Dedifferentiated amniotic fluid mesenchymal stem cell (primary cell): ENCODE measurements around the gene LCN6.
A peak's percentile ranks its signal among the peaks of the same experiment; 100 is the strongest.

Source experiments
- DNase-seq: peaks from one replicate; pipeline ENCODE4 v3.0.0-alpha.2; 2016; ENCODE audit errors: extremely low spot score

The LCN6 gene

GRCh38 chr9:136725612-136726011, 22.7 kb downstream of the LCN6 start:
- peak; percentile 28 for DNase-seq

DNA sequence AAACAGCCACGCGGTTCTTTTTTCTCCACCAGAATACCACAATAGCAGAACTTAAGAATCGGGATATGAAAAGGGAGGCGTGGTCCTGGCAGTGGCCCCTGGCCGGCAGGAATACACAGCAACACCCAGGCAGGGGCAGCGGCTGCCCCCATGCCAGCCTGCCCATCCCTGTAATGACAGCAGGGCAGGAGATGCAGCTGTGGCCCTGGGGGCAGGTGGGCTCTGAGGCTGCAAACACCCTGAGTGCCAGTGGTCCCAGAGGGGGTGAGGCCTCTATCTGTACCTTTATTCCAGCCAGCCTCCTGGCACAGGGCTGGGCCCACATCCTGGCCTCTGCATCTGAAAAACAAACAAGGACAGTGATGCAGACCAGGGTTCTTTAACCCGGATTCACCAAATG, 23.6 kb downstream of the LCN6 start:
- no peak for DNase-seq

- DNase-seq: no peak
These were observed 24.3 kb downstream of the LCN6 start for GRCh38 chr9:136723989-136724388.

DNA sequence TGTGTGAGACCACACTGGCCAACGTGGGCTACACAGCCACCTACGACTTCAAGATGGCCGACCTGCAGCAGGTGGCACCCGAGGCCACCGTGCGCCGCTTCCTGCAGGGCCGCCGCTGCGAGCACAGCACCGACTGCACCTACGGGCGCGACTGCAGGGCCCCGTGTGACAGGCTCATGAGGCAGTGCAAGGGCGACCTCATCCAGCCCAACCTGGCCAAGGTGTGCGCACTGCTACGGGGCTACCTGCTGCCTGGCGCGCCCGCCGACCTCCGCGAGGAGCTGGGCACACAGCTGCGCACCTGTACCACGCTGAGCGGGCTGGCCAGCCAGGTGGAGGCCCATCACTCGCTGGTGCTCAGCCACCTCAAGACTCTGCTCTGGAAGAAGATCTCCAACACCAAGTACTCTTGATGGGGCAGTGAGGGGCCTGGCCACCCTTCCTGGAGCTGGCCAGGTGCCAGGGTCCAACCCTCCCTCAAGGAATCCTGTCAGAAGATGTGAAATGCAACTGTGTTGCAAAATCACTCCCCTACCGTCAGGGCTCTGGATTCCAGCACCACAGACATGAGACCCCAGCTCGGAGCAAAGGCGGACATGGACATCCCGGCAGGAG, 24.9 kb downstream of the LCN6 start:
- DNase-seq: no peak

GRCh38 chr9:136722969-136723356, 25.4 kb downstream of the LCN6 start:
- no peak for DNase-seq

DNA sequence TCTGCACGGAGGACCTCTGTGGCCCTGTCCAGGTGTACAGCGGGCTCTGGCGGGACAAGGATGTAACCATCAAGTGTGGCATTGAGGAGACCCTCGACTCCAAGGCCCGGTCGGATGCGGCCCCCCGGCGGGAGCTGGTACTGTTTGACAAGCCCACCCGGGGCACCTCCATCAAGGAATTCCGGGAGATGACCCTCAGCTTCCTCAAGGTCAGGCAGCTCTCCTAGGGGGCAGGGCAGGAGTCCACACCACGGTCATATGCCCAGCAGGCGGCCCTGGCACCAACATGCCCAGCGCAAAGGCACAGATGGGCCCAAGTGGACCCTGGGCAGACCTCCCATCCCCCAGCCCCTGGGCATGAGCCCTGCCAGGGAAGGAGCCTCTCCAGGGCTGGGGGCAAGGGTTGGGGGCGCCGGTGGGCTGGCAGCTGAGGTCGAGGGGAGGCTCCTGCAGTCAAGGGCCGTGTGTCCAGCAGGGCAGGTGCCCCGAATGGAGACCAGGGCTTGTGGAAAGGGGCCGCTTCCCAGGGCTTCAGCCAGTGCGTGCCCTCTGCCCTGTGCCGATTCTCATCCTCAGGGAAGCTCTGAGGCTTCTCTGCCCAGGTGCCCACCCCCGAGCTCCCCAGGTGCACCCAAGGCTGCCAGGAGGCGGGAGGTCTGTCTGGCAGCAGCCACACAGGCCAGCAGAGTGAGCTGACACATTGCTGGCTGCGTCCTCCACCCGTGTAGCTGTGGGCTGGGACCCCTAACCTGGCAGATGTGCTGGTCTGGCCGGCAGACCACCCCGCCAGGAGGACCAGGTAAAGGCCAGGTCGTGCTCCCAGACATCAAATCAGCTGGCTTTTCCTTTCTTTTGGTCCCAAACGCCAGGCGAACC, 26.0 kb downstream of the LCN6 start:
- no peak for DNase-seq

- no peak for DNase-seq
These were observed 26.8 kb downstream of the LCN6 start for GRCh38 chr9:136721339-136722092.

GRCh38 chr9:136720898-136721338, 27.4 kb downstream of the LCN6 start:
- no peak for DNase-seq

GRCh38 chr9:136720251-136720897, 28.0 kb downstream of the LCN6 start:
- DNase-seq: no peak

DNA sequence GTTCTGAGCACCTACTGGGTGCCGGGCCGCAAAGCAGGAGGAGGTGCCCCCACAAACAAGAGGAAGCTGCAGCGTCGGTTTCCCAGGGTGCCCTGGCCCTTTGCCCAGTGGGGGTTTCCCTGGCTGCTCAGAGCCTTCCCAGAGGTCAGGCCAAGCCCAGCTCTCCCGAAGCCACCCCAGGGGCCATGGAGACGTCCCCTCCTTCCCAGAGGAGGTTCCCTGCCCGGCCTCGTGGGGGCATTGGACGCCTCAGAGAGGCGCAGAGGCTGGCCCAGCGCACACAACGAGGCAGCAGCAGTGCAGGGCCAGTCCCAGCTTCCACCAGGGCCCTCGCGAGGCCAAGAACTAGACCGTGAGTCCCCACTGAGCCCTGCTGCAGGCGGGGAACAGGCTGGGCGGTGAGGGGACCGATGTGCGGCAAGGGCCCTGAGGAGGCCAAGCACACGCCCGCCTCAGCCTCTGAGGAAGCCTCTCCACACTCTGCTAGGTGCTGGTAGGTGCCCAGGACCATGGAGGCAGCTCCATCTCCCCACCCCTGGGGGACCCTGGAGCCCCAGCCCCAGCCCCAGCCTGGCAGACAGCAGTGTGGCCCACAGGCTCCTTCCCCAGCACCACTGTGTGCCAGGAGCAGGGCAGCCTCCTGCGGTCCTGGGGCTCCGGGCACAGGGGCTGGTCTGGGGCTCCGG, 29.0 kb downstream of the LCN6 start:
- DNase-seq: no peak

DNA sequence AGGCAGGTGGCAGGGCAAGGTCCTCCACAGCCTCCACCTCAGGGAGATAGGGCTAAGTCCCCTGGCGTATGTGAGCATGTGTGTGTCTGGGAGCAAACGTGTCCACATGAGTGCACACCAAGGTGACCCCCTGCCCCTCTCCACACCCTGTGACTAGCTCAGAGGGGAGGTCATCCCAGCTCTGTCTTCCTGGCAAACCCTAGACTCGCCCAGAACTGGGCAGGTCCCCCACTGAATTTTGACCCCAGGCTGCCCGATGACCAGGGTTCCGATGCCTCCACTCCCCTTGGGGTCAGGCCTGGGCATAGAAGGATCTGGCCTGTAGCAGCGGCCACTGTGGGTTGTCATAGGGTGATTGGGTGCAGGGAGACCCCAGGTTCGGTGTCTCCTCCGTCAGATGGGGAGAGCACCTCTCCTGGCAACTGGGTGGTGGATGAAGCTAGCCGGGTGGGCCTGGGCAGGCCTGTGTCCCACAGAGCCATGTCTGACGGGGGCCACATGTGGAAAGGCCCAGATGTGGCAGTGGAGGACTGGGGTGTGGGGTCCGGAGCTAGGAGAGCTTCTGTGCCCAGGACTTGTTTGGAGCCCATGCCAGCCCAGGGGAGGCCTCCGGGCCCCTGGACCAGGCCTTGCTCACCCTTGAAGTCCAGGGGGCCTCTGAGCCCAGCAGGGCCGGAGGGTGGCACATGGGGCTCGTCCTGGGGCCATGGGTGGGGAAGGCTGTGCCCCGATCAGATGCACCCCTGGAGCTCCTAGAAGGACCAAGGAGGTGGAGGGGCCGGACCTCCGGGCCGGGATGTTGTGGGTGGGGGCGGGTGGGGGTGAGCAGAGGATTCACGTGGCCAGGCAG, 29.8 kb downstream of the LCN6 start:
- no peak for DNase-seq

DNA sequence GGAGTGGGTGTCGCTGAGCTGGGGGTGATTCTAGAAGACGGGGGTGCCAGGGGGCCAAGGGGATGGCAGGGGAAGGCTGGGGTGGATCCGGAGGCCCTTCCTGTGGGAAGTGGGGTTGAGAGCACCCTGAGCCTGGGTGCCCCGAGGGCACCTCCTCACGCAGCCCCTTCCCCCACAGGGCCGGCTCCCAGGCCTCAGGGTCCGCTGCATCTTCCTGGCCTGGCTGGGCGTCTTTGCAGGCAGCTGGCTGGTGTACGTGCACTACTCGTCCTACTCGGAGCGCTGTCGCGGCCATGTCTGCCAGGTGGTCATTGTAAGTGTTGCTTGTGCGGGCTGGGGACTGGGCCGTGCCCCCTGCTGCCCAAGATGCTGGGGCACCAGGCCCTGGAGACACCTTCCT, 30.9 kb downstream of the LCN6 start:
- DNase-seq: no peak

GRCh38 chr9:136714893-136715274, 33.4 kb downstream of the LCN6 start:
- DNase-seq: no peak

GRCh38 chr9:136714096-136714892, 34.0 kb downstream of the LCN6 start:
- DNase-seq: no peak

GRCh38 chr9:136713550-136713949, 34.8 kb downstream of the LCN6 start:
- no peak for DNase-seq

DNA sequence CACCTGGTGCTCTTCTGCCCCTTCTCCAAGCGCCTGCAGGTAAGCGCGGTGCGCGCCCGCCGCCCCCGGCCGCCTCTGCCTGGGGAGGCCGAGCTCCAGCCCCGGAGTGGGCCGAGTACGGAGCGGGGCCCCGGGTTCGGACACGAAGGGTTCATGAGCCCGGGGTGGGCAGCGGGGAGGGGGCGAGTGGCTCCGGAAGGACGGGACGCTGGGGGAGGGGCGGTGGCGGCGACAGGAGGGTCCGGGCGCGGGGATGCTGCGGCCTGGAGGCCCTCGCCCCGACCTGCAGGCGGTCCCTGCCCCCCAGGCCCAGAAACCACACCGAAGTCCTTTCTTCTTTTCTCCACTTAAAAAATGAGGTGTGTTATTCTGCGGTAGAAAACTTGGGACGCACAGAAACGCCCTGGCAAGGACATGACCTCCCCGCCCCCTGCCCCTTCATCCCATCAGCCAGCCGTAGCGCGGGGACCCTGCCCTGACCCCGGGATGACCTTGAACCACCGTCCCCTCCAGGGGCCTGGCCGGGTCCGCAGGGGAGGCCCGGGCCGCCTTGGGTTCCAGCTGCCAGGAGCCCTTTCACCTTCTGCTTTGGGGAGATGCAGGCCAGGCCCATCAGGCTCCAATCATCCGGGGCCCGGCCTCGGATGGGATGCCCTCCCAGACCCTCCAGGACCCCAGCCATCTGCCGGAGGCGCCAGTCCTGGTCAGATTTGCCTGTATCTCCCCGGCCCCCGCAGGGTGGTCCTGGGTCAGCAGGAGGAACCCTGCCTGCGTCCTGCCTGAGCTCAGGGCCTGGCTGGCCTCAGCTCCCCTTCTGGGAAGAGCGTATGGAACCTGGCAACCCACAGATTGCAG, 35.4 kb downstream of the LCN6 start:
- DNase-seq: no peak

- no peak for DNase-seq
These were observed 36.3 kb downstream of the LCN6 start, which contains the start of gene DIPK1B for GRCh38 chr9:136711751-136712689. Gene DIPK1B, plus strand, starts transcription at chr9:136712572. Its CDS starts 94 bp downstream, at chr9:136712666.
